Pancreas (tissue), 10 donors: Measurements from ENCODE around the gene NPNT. TPM values are rescaled to one million over a fixed set of nuclear protein-coding genes. Genes with fewer than 3 reads are reported as not detected.

Source experiments
- ATAC-seq, 4 donors: fragments of 200-7000 bp; cut with Tn5 transposase; one replicate each; pipeline versions ENCODE4 v1.8.0 to v1.9.1; 2020; ENCODE audit warnings: mild to moderate bottlenecking in 4 of 4, moderate library complexity in 4 of 4
- DNase-seq, 6 donors: peaks; one replicate each; pipeline ENCODE4 v3.0.0-alpha.2; 2020
- FAIRE-seq: peaks from 2 replicates; lab custom pipeline; 2012; peaks lifted over from hg19 to GRCh38; lab: Jason Lieb, UNC
- H3K27ac ChIP-seq, 4 donors: fragments of 200-600 bp; sonication (generic); 1 replicate in 3 of 4; 2 replicates in 1 of 4; pipeline versions ENCODE4 v1.5.0 to v1.8.0; 2020
- H3K27me3 ChIP-seq, 4 donors: fragments of 200-600 bp; one replicate each; pipeline ENCODE4 v1.8.0; 2021
- H3K36me3 ChIP-seq, 3 donors: fragments of 200-600 bp; sonication (generic) in 1 of 3; one replicate each; pipeline versions ENCODE4 v1.5.0 to v1.8.0; 2020 to 2021
- H3K4me1 ChIP-seq, 3 donors: fragments of 200-600 bp; one replicate each; pipeline ENCODE4 v1.8.0; 2021
- H3K4me3 ChIP-seq, 4 donors: fragments of 200-600 bp; sonication (generic) in 2 of 4; one replicate each; pipeline versions ENCODE4 v1.5.0 to v1.8.0; 2020 to 2021
- H3K9me3 ChIP-seq, 4 donors: fragments of 200-600 bp; one replicate each; pipeline ENCODE4 v1.8.0; 2021
- WGBS, 2 donors: extraction: QIAGEN DNeasy Blood & Tissue Kit; methylation state at CpG; one replicate each; pipeline ENCODE4 v1.1.7; 2013; 5-methylcytosine and 5-hydroxymethylcytosine counted together
- intact Hi-C, 3 donors: fragments of 100-400 bp; cut with DNase I; formaldehyde crosslinking; loops; one replicate each; pipeline versions ENCODE4 v1.11.1 to v1.14.2; 2022
- polyA plus RNA-seq, 2 donors: library from polyadenylated mRNA; stranded (reverse); fragments of 200-250 nt; gene quantifications; one replicate each; pipeline ENCODE4 v1.2.3, GENCODE V29; 2013
- total RNA-seq, 6 donors: library from RNA; stranded (reverse); fragmentation: NEBNext Ultra II Directional in 4 of 6; extraction: Animal tissue kit (Norgen Biotek cat#: 25700) in 4 of 6; gene quantifications; one replicate each; pipeline versions ENCODE4 v1.2.1 to v1.2.4, GENCODE V29; 2021 to 2023
- TF ChIP-seq, protein P1 (sequence below), 4 donors: fragments of 200-600 bp; sonication (generic) in 3 of 4; IDR thresholded peaks; one replicate each; pipeline versions ENCODE4 v1.5.0 to v1.8.0; 2021; ENCODE audit warnings: antibody characterized with exemption in 4 of 4
- donor health status: healthy with polysubstance abuse.
- donor health status: DM: no; HTN: no; CAD: no; lungs with moderate emphysema.
- donor health status: DM: no; HTN: no; CAD: no.
- donor health status: control.
- donor health status: control.
- donor health status: Bipolar disorder and iron deficiency.
- donor health status: DM: yes; HTN: yes; CAD: no.
- donor health status: DM: no; HTN: no; CAD: no.
- donor health status: DM: no; HTN: no; CAD: no.
- donor health status: DM: yes; HTN: yes; CAD: no.

Gene NPNT
- total and polyA plus RNA-seq, 8 donors: 17.2 to 63.8 (median 33.7) TPM

DNA sequence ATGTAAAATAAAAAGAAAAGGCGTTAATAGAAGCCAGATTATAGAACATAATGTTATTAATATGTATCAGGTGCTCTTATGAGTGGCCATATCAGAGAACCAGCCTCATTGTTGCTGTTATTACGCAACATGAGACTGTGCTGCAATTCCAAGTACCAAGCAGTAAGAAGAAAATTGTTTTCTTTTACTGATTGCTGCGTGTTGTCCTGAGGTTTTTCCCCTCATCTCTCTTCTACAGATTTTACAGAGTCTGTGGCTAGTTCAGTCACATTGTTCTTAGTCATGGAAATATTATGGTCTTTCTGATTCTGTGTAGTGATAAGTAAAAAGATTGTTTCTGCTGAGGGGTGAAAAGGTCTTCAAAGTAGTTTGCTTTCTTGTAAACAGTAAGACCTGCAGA lies 55.9 kb downstream of the NPNT start:
- WGBS, 2 donors: 58 to 60% methylated on average over 3 of the region's 3 CpGs
- intact Hi-C loops: no loop called here
- no peak for DNase-seq

DNA sequence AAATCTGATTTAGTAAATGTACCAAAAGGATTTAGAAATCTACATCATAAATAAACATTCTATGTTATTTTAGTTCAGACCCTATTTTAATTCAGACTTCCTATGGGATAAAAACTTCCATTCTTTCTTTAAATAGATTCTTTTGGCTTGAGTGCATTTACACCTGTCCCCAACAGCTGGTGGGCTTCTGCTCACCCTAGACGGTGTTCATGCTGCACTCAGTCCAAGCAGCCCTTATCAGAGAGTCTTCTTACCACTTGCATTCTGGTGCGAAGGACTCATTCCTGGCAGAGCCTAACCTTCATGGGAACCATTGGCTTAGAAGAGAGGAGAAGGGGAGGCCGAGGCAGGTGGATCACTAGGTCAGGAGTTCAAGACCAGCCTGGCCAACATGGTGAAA lies 57.3 kb downstream of the NPNT start:
- Histone ChIP-seq H3K27me3 (no peaks in the 10 kb centered on the region), H3K9me3 (no peaks in the 10 kb centered on the region), H3K4me3 (no peak overlapping the region), H3K4me1 (no peaks in the 10 kb centered on the region), H3K36me3 (no peaks in the 10 kb centered on the region), H3K27ac (no peak overlapping the region)
- TF ChIP-seq, protein P1, sequence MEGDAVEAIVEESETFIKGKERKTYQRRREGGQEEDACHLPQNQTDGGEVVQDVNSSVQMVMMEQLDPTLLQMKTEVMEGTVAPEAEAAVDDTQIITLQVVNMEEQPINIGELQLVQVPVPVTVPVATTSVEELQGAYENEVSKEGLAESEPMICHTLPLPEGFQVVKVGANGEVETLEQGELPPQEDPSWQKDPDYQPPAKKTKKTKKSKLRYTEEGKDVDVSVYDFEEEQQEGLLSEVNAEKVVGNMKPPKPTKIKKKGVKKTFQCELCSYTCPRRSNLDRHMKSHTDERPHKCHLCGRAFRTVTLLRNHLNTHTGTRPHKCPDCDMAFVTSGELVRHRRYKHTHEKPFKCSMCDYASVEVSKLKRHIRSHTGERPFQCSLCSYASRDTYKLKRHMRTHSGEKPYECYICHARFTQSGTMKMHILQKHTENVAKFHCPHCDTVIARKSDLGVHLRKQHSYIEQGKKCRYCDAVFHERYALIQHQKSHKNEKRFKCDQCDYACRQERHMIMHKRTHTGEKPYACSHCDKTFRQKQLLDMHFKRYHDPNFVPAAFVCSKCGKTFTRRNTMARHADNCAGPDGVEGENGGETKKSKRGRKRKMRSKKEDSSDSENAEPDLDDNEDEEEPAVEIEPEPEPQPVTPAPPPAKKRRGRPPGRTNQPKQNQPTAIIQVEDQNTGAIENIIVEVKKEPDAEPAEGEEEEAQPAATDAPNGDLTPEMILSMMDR (IDR thresholded peaks at IDR 0.05): no peak
- FAIRE-seq (no peak), DNase-seq (no peak), ATAC-seq (no peak)
- WGBS, 2 donors: 89 to 90% methylated on average over 3 of the region's 3 CpGs
- intact Hi-C loops: no loop called here

More for the DNA sequence above, 55.9 kb downstream of the NPNT start:
- no peaks in the 10 kb centered on the region for H3K27me3 ChIP-seq
- FAIRE-seq: no peak
- no peaks in the 10 kb centered on the region for H3K9me3 ChIP-seq
- no peak overlapping the region for H3K27ac ChIP-seq
- ATAC-seq: no peak
- no peaks in the 10 kb centered on the region for H3K36me3 ChIP-seq
- H3K4me3 ChIP-seq: no peak overlapping the region
- H3K4me1 ChIP-seq: no peaks in the 10 kb centered on the region
- TF ChIP-seq, protein P1 (IDR thresholded peaks at IDR 0.05): no peak

DNA sequence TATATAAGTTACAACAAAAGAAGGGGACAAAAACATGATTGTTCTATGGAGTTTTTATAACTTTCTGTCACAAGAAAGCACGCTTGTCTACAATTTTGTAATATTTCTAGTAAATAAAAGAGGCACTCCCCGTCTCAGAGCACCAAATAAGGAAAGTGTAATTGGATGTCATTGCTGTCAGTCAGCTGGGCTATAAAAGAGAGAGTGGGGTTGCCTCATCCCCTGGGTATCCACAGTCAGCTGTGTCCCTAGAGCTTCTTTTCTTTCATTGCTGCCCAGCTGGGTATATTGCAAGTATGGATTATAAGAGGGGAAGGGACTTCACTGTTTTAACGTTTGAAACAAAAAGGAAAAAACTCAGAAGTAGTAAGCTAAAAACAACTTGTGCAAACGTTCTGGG lies 61.3 kb downstream of the NPNT start:
- 67% methylated on average over 4 of the region's 4 CpGs for WGBS, 2 donors
- ATAC-seq: no peak
- Histone ChIP-seq H3K36me3 (peaks cover 0 to 20% (median 0%) of the 10 kb centered on the region in 3 donors), H3K27ac (no peak overlapping the region), H3K27me3 (no peaks in the 10 kb centered on the region), H3K4me3 (no peak overlapping the region), H3K9me3 (no peaks in the 10 kb centered on the region), H3K4me1 (no peaks in the 10 kb centered on the region)
- TF ChIP-seq, protein P1 (IDR thresholded peaks at IDR 0.05): no peak
- no peak for DNase-seq
- no peak for FAIRE-seq
- intact Hi-C loops: no loop called here

DNA sequence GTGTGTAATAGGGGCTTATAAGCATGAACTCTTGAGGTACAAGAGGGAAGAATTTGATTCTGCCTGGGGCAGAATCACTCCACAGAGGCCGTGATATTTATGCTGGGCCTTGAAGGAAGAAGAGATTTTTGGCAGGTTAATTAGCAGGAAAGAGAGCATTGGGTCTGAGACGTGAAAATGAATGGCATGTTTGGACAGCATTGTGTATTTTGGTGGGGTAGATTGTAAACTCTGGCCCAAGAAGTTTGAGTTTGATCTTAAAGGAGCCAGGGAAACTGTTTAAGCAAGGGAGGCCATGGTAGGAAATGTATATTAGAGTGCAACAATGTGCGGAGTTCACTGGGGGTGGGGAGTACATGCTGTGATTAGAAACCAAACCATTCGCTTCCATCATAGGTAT lies 62.4 kb downstream of the NPNT start:
- H3K36me3 ChIP-seq: peaks cover 0 to 20% (median 0%) of the 10 kb centered on the region in 3 donors
- DNase-seq: no peak
- H3K4me3 ChIP-seq: no peak overlapping the region
- 72 to 74% methylated on average over 4 of the region's 4 CpGs for WGBS, 2 donors
- H3K27me3 ChIP-seq: no peaks in the 10 kb centered on the region
- FAIRE-seq: no peak
- no peak overlapping the region for H3K27ac ChIP-seq
- ATAC-seq: no peak
- H3K4me1 ChIP-seq: no peaks in the 10 kb centered on the region
- no peaks in the 10 kb centered on the region for H3K9me3 ChIP-seq
- intact Hi-C loops: no loop called here
- TF ChIP-seq, protein P1 (IDR thresholded peaks at IDR 0.05): no peak

DNA sequence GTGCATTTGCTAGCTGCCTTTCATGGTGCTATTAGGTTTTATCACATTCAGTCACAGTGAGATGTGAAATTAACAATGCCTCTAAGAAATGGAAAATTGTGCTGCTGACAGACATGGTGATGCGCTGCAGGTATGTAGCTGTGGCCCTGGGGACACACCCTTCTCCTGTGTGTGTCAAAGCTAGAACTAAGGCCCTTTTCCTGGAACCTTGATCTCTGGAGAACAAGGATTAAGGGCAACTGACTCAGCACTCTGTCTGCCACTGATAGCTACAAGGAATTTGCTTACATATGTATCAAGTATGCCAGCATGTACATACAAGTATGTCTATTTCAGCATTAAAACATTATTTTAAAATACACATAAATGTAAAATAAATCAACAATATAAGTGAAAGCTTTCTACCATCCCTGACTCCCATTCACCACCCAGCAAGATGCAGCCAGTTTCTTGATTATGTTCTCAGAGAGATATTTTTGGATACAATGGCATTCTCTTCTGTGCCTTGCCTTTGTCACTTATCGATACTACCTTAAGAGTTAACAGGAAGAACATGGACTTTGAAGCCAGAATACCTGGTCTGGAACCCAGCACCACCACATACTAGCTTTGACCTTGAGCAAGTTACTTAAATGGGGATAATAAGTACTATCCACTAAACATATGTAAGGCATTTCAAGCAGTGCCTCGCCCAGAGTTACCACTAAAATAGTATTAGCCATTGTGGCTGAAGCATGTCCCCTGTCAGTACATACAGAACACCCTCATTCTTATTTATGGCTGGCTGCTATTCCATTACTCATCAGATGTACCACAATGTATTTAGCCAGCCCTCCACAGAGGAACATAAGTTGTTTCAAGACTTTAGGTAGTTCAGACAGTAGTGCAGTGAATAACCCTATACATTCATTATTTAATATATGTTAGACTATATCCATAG lies 68.5 kb downstream of the NPNT start:
- Histone ChIP-seq H3K27ac (no peak overlapping the region), H3K4me3 (no peak overlapping the region), H3K36me3 (peaks cover 0 to 18% (median 0%) of the 10 kb centered on the region in 3 donors), H3K27me3 (no peaks in the 10 kb centered on the region), H3K9me3 (no peaks in the 10 kb centered on the region), H3K4me1 (peaks cover 0 to 8% (median 0%) of the 10 kb centered on the region in 3 donors)
- intact Hi-C loops: no loop called here
- ATAC-seq (no peak), DNase-seq (no peak), FAIRE-seq (no peak)
- TF ChIP-seq, protein P1 (IDR thresholded peaks at IDR 0.05): no peak
- 89 to 95% methylated on average over 3 of the region's 3 CpGs for WGBS, 2 donors
